Measurements from ENCODE around the gene RSL24D1.

RSL24D1 gene

DNA sequence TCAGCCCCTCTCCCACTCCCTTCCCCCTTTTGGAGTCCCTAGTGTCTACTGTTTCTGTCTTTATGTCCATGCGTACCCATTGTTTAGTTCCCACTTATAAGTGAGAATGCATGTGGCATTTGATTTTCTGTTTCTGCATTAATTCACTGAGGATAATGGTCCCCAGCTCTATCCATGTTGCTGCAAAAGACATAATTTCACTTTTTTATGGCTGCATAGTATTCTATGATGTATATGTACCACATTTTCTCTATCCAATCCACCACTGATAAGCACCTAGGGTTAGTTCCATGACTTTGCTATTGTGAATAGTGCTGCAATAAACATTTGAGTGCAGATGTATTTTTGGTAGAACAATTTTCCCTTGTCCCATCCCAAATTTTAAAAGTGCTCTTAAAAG lies 34.2 kb upstream of the RSL24D1 start:
- no peak overlapping the region for H3K4me3 ChIP-seq (ENCODE audit: low read depth, low read length)
- in situ Hi-C loops (cut with HindIII; ENCODE audit: low sequenced_read_pairs) = no loop called here
- no peak for DNase-seq (ENCODE audit: low read depth, low spot score)
- TF ChIP-seq, protein P1, sequence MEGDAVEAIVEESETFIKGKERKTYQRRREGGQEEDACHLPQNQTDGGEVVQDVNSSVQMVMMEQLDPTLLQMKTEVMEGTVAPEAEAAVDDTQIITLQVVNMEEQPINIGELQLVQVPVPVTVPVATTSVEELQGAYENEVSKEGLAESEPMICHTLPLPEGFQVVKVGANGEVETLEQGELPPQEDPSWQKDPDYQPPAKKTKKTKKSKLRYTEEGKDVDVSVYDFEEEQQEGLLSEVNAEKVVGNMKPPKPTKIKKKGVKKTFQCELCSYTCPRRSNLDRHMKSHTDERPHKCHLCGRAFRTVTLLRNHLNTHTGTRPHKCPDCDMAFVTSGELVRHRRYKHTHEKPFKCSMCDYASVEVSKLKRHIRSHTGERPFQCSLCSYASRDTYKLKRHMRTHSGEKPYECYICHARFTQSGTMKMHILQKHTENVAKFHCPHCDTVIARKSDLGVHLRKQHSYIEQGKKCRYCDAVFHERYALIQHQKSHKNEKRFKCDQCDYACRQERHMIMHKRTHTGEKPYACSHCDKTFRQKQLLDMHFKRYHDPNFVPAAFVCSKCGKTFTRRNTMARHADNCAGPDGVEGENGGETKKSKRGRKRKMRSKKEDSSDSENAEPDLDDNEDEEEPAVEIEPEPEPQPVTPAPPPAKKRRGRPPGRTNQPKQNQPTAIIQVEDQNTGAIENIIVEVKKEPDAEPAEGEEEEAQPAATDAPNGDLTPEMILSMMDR (IDR thresholded peaks at IDR 0.05; ENCODE audit: low read depth, low read length) = no peak

DNA sequence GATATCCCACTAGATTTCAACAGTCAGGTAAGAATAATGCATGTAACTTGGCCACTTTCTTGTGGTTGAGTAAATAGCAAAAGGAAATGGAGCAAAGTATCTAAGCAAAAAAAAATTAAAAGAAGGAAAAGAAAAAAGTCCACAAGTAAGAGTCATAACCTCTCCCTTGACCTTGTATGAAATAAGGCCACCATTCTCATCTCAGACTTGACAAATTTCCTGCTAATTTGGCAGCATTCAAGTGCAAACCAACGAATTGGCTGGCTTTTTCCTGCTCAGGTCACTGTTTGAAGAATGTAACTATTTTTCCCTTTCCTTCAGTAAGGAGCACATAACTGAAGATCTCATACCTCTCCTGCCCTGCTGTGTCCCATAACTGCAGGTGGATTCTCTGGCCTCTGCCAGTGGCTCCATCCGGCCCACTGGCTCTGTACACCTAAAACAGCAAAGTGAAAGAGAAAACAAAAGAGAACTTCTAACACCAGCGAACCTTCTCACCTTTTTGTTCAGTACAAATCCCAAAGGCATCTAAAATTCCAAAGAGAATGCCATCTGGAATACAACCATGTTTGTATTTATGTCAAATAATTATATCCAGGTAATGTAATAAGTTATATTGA lies 33.4 kb upstream of the RSL24D1 start:
- H3K4me3 ChIP-seq (ENCODE audit: low read depth, low read length) = no peak overlapping the region
- TF ChIP-seq, protein P1 (IDR thresholded peaks at IDR 0.05; ENCODE audit: low read depth, low read length) = no peak
- peak; percentile 29 for DNase-seq (ENCODE audit: low read depth, low spot score)
- in situ Hi-C loops (cut with HindIII; ENCODE audit: low sequenced_read_pairs) = no loop called here

- DNase-seq (ENCODE audit: low read depth, low spot score) = no peak
- TF ChIP-seq, protein P1 (IDR thresholded peaks at IDR 0.05; ENCODE audit: low read depth, low read length) = no peak
- in situ Hi-C loops (cut with HindIII; ENCODE audit: low sequenced_read_pairs) = no loop called here
- H3K4me3 ChIP-seq (ENCODE audit: low read depth, low read length) = no peak overlapping the region
Observed at GRCh38 chr15:55226127-55226526, 29.4 kb upstream of the RSL24D1 start.

DNA sequence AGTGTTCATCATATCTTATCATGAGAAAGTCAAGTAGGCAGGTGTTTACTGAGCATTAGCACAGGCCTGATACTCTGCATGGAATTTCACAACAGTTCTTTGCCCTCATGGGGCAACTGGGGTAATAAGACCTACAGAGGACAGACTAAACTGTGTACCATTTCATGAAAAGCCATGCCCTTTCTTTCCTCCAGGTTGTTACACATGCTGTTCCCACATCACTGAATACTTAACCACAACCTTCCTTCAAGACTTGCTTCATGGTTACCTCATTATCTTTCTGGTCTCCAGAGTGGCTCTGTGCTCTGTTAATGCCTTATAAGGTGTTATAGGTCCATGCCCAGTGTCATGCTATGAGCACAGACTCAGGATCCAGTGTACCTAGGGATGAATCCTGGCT lies 28.2 kb upstream of the RSL24D1 start:
- no peak overlapping the region for H3K4me3 ChIP-seq (ENCODE audit: low read depth, low read length)
- TF ChIP-seq, protein P1 (IDR thresholded peaks at IDR 0.05; ENCODE audit: low read depth, low read length) = no peak
- DNase-seq (ENCODE audit: low read depth, low spot score) = no peak
- in situ Hi-C loops (cut with HindIII; ENCODE audit: low sequenced_read_pairs) = no loop called here

DNA sequence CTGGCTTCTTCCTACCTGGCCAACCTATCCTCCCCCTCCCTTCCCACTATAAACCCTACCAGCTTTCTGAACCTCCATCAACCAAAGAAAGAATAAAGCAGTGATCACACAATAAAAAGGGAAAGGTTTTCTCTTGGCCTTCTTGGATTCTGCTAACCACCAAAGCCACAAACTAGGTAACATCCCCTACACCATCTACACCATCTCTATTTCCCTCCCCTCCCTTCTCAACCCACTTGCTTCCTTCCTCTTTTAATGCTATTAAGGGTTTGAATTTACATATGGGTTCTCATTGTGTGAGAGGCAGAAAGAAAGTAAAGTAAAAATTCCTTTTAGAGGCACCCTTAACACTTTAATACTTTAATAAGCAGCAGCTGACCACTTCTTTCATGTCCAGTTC lies 25.8 kb upstream of the RSL24D1 start:
- in situ Hi-C loops (cut with HindIII; ENCODE audit: low sequenced_read_pairs) = no loop called here
- H3K4me3 ChIP-seq (ENCODE audit: low read depth, low read length) = no peak overlapping the region
- TF ChIP-seq, protein P1 (IDR thresholded peaks at IDR 0.05; ENCODE audit: low read depth, low read length) = no peak
- no peak for DNase-seq (ENCODE audit: low read depth, low spot score)

DNA sequence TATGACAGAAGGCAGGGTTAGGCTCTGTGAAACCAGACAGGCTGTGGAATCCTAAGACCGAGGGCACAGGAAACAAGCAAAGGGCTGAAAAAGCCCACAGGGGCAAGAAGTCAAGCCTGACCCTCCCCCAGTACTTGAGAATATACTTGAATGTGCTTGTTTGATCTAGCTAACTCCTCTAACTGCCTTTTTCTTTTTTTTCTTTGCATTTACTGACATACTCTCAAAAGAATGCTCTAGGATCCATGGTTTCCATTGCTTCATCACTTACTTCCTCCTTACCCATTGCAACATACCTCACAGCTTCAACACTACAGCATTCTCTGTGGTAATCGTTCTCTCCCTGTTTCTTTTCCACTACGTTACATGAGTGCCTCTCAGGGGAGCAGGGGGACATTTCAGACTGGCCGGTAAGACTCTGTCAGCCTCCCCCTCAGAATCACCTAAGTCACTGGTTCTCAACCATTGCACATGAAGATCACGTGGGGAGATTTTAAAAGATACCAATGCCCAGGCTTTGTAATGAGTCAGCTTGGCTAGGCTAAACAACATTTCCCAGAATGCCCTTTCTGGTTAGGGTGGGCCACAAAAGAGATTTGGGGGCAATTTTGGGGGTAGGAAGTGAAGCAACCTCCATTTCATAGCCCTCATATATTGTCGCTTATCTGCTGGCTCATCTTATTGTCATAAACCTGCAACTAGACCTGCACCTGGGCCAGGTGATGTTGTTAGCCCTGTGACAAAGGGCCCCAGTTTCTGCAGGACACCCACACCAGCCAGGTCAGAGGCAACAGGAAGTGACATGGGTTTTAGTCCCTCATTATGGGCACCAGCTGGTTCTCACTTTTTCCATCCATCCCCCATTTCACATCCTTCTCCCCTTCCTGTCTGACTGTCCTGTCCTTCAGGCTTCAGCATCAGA lies 24.6 kb upstream of the RSL24D1 start:
- no peak overlapping the region for H3K4me3 ChIP-seq (ENCODE audit: low read depth, low read length)
- peak; percentile 86 for DNase-seq (ENCODE audit: low read depth, low spot score)
- in situ Hi-C loops (cut with HindIII; ENCODE audit: low sequenced_read_pairs) = no loop called here
- TF ChIP-seq, protein P1 (IDR thresholded peaks at IDR 0.05; ENCODE audit: low read depth, low read length) = no peak
